PC-3 (cell line): Measurements from ENCODE around the gene PPIP5K1. TPM values are rescaled to one million over a fixed set of nuclear protein-coding genes. Genes with fewer than 3 reads are reported as not detected.

Experiments
- ATAC-seq: fragments of 200-7000 bp; cut with Tn5 transposase; 2 replicates; pipeline ENCODE4 v1.9.1; 2020; ENCODE audit warnings: mild to moderate bottlenecking, moderate library complexity
- BruUV-seq: library from RNA; stranded (reverse); fragments of 400-500 nt; replicated peaks from 2 replicates; lab custom pipeline; 2021; lab: Mats Ljungman, UMichigan
- CTCF ChIA-PET: fragments of 300-600 bp; sonication (Branson Sonifier 250); formaldehyde crosslinking; loops from one replicate; lab custom pipeline; 2022; ENCODE audit warnings: antibody characterized with exemption; lab: Charles Lee
- POLR2A ChIA-PET: fragments of 300-600 bp; sonication (Branson Sonifier 250); formaldehyde crosslinking; loops from one replicate; lab custom pipeline; 2022; ENCODE audit warnings: antibody characterized with exemption; ENCODE audit not compliant: unreplicated experiment; lab: Charles Lee
- DNase-seq: peaks from one replicate; pipeline ENCODE4 v3.0.0-alpha.2; 2015
- H2AFZ ChIP-seq: fragments of 300-600 bp; sonication (generic); 2 replicates; pipeline ENCODE4 v1.6.0; 2016; ENCODE audit warnings: antibody characterized with exemption, low read length
- H3F3A ChIP-seq: fragments of 300-600 bp; sonication (generic); one replicate; pipeline ENCODE4 v1.6.0; 2017; ENCODE audit warnings: antibody characterized with exemption, low read length, control low read depth, mild to moderate bottlenecking; ENCODE audit not compliant: unreplicated experiment
- H3K27ac ChIP-seq: fragments of 300-600 bp; sonication (generic); 2 replicates; pipeline ENCODE4 v1.5.1; 2016; ENCODE audit warnings: mild to moderate bottlenecking, low read length
- H3K27me3 ChIP-seq: fragments of 300-600 bp; sonication (generic); 2 replicates; pipeline ENCODE4 v1.6.1; 2016; ENCODE audit warnings: low read length, mixed read lengths
- H3K36me3 ChIP-seq: fragments of 300-600 bp; sonication (generic); 2 replicates; pipeline ENCODE4 v1.6.1; 2016; ENCODE audit warnings: low read depth, mixed run types, low read length, mixed read lengths
- H3K4me1 ChIP-seq: fragments of 300-600 bp; sonication (generic); 2 replicates; pipeline ENCODE4 v1.5.1; 2016; ENCODE audit warnings: low read length; ENCODE audit not compliant: insufficient read depth
- H3K4me2 ChIP-seq: fragments of 300-600 bp; sonication (generic); 2 replicates; pipeline ENCODE4 v1.6.0; 2016; ENCODE audit warnings: low read length
- H3K4me3 ChIP-seq: fragments of 300-600 bp; sonication (generic); 2 replicates; pipeline ENCODE4 v1.5.1; 2016; ENCODE audit warnings: mild to moderate bottlenecking, low read length, mixed read lengths
- H3K79me2 ChIP-seq: fragments of 300-600 bp; sonication (generic); 2 replicates; pipeline ENCODE4 v1.6.1; 2017; ENCODE audit warnings: low read length, mixed read lengths
- H3K9ac ChIP-seq: fragments of 300-600 bp; sonication (generic); 2 replicates; pipeline ENCODE4 v1.6.0; 2016; ENCODE audit warnings: mild to moderate bottlenecking, low read length
- H3K9me2 ChIP-seq: fragments of 300-600 bp; sonication (generic); replicated peaks from 2 replicates; pipeline ENCODE4 v1.6.1; 2016; ENCODE audit warnings: mixed run types, low read length, mixed read lengths
- H3K9me3 ChIP-seq: fragments of 300-600 bp; sonication (generic); 2 replicates; pipeline ENCODE4 v1.6.1; 2016; ENCODE audit warnings: low read length, mixed read lengths
- H4K20me1 ChIP-seq: fragments of 300-600 bp; sonication (generic); 2 replicates; pipeline ENCODE4 v1.6.1; 2016; ENCODE audit warnings: low read length, mixed read lengths
- EZH2 ChIP-seq: fragments of 300-600 bp; sonication (generic); IDR thresholded peaks from one replicate; pipeline ENCODE4 v1.6.1; 2017; ENCODE audit warnings: antibody characterized with exemption, mild to moderate bottlenecking, low read length; ENCODE audit not compliant: unreplicated experiment
- EZH2phosphoT487 ChIP-seq: fragments of 300-600 bp; sonication (generic); IDR thresholded peaks from 2 replicates; pipeline ENCODE4 v1.6.1; 2018; ENCODE audit warnings: mild to moderate bottlenecking, antibody characterized with exemption, low read length, borderline replicate concordance
- intact Hi-C: fragments of 100-400 bp; cut with micrococcal nuclease; formaldehyde crosslinking; loops from 2 replicates; pipeline ENCODE4 v1.9.0; 2023
- total RNA-seq: library from RNA; depleted of rRNA; stranded (reverse); fragments of >200 nt; gene quantifications from 2 replicates; pipeline ENCODE4 v1.2.3, GENCODE V29; 2014; rRNA removed
- TF ChIP-seq, protein P1 (sequence below): fragments of 300-600 bp; sonication (generic); conservative IDR thresholded peaks from 2 replicates; pipeline ENCODE4 v1.5.1; 2017; ENCODE audit warnings: antibody characterized with exemption, low read depth, mild to moderate bottlenecking, low read length

PPIP5K1 gene
- total RNA-seq, 1 experiment from 2014 or later: 19.8 TPM

DNA sequence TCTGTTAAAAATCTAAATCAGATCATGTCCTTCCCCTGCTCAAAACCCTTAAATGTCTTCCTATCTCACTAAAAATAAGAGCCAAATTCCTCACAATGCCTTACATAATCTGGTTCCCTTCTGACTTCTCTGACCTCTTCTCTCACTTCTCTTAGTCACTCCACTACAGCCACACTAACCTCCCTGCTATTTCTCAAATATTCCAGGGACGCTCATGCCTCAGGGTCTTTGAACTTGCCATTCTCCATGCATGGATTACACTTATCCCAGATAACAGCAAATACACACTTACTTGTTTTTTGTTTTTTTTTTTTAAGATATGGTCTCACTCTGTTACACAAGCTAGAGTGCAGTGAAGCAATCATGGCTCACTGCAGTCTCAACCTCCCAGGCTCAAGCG is 105.6 kb downstream of the PPIP5K1 start:
- ChIA-PET CTCF (interaction anchor here (0.6 to 0.7 kb wide), 2 partner anchors 30 to 70 kb away, joined by 3 to 5 read pairs; no protein-coding TSS in a partner anchor), POLR2A (no interaction called here)
- H2AFZ ChIP-seq: no peak overlapping the region
- no peak overlapping the region for H3K4me3 ChIP-seq
- H3K9ac ChIP-seq: no peak overlapping the region
- H3F3A ChIP-seq: peaks cover 7% of the 10 kb centered on the region
- H4K20me1 ChIP-seq: no peaks in the 10 kb centered on the region; the same call in 1 of the 2 replicates
- no peaks in the 10 kb centered on the region for H3K9me2 ChIP-seq
- no peaks in the 10 kb centered on the region for H3K4me1 ChIP-seq
- no peak overlapping the region for H3K4me2 ChIP-seq
- H3K79me2 ChIP-seq: no peaks in the 10 kb centered on the region
- peaks cover 22% of the 10 kb centered on the region for H3K36me3 ChIP-seq
- no peak overlapping the region for H3K27ac ChIP-seq
- no peaks in the 10 kb centered on the region for H3K9me3 ChIP-seq
- ATAC-seq: no peak
- intact Hi-C loops: no loop called here
- TF ChIP-seq, protein P1, sequence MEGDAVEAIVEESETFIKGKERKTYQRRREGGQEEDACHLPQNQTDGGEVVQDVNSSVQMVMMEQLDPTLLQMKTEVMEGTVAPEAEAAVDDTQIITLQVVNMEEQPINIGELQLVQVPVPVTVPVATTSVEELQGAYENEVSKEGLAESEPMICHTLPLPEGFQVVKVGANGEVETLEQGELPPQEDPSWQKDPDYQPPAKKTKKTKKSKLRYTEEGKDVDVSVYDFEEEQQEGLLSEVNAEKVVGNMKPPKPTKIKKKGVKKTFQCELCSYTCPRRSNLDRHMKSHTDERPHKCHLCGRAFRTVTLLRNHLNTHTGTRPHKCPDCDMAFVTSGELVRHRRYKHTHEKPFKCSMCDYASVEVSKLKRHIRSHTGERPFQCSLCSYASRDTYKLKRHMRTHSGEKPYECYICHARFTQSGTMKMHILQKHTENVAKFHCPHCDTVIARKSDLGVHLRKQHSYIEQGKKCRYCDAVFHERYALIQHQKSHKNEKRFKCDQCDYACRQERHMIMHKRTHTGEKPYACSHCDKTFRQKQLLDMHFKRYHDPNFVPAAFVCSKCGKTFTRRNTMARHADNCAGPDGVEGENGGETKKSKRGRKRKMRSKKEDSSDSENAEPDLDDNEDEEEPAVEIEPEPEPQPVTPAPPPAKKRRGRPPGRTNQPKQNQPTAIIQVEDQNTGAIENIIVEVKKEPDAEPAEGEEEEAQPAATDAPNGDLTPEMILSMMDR: no peak
- TF ChIP-seq EZH2: no peak
- no peak for TF ChIP-seq EZH2phosphoT487
- DNase-seq: no peak
- no TSS peak for BruUV-seq
- no peaks in the 10 kb centered on the region for H3K27me3 ChIP-seq

Other genes with a start within 250 kb of the PPIP5K1 start
- gene ZSCAN29, start 219.2 kb downstream of the PPIP5K1 start, total RNA-seq: 16.8 and 28.0 TPM in 2 replicates
- gene TUBGCP4, start 219.1 kb downstream of the PPIP5K1 start, total RNA-seq: 29.7 and 40.6 TPM in 2 replicates
- gene TP53BP1, start 97.1 kb downstream of the PPIP5K1 start, total RNA-seq: 51.8 and 55.7 TPM in 2 replicates
- 1.0 and 1.8 TPM in 2 replicates for gene MAP1A, start 72.6 kb downstream of the PPIP5K1 start, total RNA-seq
- gene CKMT1B, start 3.8 kb upstream of the PPIP5K1 start, total RNA-seq: 6.1 and 8.7 TPM in 2 replicates
- gene STRC, start 28.6 kb upstream of the PPIP5K1 start, total RNA-seq: 0.22 and 0.46 TPM in 2 replicates
- 0.55 and 4.0 TPM in 2 replicates for gene CATSPER2, start 58.6 kb upstream of the PPIP5K1 start, total RNA-seq
- gene CKMT1A, start 103.7 kb upstream of the PPIP5K1 start, total RNA-seq: 1.7 and 4.4 TPM in 2 replicates
- 187 and 210 TPM in 2 replicates for gene PDIA3, start 156.2 kb upstream of the PPIP5K1 start, total RNA-seq
- gene ELL3, start 186.8 kb upstream of the PPIP5K1 start, total RNA-seq: 15.0 and 35.8 TPM in 2 replicates
- gene SERF2, start 202.1 kb upstream of the PPIP5K1 start, total RNA-seq: 665 and 756 TPM in 2 replicates
- not detected in 2 replicates for gene SERINC4, start 210.0 kb upstream of the PPIP5K1 start, total RNA-seq
- 22.8 and 29.4 TPM in 2 replicates for gene HYPK, start 210.4 kb upstream of the PPIP5K1 start, total RNA-seq
- 18.5 and 18.6 TPM in 2 replicates for gene MFAP1, start 234.5 kb upstream of the PPIP5K1 start, total RNA-seq
- gene WDR76, start 236.8 kb upstream of the PPIP5K1 start, total RNA-seq: 29.0 and 29.7 TPM in 2 replicates